Stimulated activated CD8-positive, alpha-beta memory T cell treated with anti-CD3 and anti-CD28 coated beads, Interleukin-2, amount 100 ng/mL, for 48 hours (primary cell): ENCODE data around the gene RPL34.
"Not testable (repeated sequence)": the region's sequence is repeated elsewhere in the genome, so short reads cannot be mapped to it uniquely, and the experiment has no call there.

Experiments
- DNase-seq, 2 donors: peaks; one replicate each; pipeline ENCODE4 v3.0.0-alpha.2; 2020; ENCODE audit warnings: low read depth in 2 of 2

The RPL34 gene

DNA sequence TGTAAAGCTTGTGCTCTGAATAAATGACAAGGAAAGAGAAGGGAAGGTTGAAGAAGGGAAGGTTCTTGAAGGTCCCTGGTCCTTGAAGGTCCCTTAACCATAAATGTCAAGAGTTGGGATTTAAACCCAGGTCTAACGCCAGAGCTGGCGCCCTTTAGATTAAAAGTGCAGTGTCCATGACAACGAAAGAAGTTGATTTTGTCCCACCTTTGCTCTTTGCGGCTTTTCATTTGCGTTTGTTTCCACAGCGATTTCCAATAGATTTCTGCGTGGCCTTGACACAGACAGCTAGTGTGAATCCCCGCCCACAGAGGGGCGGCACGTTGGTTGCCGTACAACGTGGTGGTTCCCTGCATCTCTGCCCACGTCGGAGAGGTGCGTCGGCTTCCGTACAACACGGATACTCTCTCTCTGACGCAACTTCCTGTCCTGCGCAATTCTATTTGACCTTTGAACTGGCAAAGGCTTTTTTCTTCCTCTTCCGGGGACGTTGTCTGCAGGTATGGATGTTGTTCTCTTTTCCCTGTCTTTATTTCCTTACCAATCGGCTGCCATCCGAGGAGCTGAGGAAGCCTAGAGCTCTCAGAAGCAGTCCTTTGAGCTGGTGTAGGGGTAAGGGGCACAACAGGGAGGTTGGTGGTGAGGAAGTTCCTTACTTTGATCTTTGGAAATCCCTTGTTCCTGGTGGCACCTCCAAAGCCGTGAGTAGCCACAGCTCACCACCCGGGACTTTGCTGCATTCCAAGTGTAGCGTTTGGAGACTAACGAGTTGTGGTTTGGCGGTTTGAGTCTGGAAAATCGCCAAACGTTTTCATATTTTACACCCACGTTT, at the start of gene RPL34:
TSS of gene RPL34 (plus strand) at position 476 of the 832 bp plus-strand sequence. CDS start 1,384 bp downstream, outside the sequence.
- DNase-seq, result peak; percentile 91 to 93

DNA sequence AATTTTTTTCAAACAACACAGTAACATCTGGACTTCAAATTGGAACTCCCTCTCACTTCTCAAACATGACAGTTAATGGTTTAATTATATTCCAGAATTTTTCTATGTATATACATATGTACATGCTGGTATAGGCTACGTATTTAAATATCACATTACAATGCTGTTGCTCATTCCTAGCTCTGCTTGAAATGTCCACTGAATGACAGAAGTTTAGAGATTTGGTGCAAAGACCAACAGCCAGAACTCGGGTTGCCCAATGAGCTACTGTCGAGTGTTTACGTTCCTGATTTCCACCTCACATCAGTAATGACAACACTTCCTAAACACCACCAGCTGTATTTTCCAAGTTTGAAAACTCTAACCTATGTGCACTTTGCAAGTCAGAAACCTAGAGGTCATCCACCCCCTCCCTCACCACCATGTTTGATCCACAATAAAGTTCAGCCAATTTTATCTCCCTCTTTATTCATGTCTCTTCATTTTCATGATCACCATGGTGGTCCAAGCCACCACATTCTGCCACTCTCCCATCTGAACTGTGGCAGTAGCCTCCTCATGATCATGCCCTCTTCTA, 49.3 kb upstream of the RPL34 start:
- no peak for DNase-seq

DNA sequence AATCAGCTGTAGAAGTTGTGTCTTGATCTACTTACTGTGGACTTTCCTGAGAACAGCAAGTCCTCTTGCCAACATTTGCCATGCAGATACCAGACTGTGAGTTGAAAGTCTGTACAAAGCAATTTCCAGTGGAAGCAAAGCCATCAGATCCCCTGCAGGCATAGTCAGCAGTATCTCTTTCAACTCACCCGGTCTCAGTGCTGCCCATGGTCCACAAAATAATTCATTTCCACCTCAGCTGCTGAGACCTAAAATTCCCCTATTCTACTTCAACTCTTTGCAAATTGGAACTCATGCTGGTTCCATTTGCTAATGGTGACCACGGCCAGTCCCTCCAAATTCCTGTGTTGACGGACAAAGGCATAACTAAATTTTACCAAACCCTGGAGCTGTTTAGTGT, 46.0 kb upstream of the RPL34 start:
- DNase-seq, result no peak

DNA sequence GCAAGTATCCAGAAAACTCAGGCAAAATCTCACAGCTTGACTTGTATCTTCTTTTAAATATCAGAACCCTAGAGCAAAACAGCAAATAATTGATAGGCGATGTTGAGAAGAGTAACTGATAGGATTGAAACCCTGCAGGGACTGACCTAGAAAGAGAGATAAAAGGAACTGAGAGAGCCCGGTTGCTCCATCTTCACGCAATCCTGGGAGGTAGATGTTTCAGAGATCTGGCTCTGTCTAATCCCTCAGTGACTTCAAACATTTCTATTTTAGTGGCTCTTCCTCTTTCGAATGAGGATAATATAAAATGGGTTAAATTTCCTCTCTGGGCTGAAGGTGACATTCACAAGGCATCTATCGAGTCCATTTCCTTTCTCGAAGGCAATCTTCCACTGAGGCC, 39.3 kb upstream of the RPL34 start:
- no peak for DNase-seq

GRCh38 chr4:108586778-108587177, 33.6 kb upstream of the RPL34 start:
- no peak for DNase-seq

DNA sequence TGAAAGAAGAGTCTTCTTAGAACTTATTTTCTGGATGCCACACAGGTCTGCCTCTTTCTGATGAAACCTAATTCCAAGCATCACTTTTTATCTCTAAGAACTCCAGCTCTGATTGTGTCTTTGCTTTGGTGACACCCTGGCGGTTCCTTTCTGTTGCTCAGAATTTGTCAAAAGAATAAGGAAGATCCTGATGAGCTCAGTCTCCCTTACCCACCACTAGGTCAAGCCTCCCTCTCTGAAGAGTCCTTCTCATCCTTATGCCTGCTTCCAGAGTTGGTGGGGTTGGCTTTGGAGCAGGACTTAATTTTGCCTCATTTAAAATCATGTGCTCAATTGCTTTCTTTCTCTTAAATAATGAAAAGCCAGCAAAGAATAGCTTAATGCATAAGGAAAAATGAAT, 31.5 kb upstream of the RPL34 start:
- DNase-seq, result no peak

- no peak for DNase-seq
Measured at GRCh38 chr4:108589961-108590360, 30.4 kb upstream of the RPL34 start.

DNA sequence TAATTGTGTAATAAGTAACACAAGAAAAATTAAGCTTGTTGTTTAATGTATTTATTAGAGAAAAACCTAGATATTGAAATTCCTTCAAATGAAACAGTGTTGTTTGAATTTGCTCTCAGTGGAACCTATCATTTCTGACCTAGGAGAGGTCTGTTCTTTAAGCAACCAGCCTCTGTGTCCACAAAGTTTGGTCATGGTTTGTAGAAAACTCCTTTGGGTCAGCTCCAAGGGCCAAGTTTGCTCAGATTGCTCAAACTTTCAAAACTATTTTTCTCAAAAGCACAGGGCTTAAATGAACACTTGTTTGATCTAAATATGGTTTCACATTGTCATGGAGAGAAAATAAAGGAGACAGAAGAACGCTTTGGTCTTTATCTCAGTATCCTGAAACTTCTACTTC, 29.6 kb upstream of the RPL34 start:
- no peak for DNase-seq

DNA sequence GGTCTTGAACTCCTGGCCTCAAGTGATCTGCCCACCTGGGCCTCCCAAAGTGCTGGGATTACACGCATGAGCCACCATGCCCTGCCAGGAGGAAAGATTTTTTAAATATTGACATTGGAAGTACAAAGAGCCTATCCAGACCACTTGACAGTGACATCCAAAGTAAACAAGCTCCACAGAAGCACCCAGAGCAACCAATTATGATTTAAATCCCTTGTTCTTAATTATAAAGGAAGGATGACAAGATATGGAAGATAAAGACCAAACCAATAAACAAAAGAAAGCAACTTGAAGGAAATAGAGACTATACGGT, 27.7 kb upstream of the RPL34 start:
- no peak for DNase-seq

DNA sequence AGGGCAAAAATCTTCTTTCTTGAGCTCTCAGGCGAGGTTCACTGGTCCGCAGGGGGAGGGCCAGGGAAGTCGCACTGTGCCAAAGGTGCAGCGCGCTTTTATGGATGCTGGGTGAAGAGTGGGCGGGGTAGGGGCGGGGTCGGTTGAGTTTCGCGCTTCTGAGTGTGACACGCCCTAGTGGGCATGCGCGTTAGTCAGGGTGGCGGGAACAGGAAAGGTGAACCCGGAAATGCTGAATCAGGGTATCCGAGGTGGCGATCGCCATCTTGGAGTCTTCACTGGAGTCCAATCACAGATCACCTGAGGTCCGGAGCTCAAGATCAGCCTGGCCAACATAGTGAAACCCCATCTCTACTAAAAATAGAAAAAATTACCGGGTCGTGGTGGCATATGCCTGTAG, 26.1 kb upstream of the RPL34 start:
- DNase-seq, result not testable (repeated sequence)

GRCh38 chr4:108596344-108596743, 24.0 kb upstream of the RPL34 start:
- DNase-seq, result no peak

- no peak for DNase-seq
Measured at GRCh38 chr4:108601106-108601505, 19.3 kb upstream of the RPL34 start.

DNA sequence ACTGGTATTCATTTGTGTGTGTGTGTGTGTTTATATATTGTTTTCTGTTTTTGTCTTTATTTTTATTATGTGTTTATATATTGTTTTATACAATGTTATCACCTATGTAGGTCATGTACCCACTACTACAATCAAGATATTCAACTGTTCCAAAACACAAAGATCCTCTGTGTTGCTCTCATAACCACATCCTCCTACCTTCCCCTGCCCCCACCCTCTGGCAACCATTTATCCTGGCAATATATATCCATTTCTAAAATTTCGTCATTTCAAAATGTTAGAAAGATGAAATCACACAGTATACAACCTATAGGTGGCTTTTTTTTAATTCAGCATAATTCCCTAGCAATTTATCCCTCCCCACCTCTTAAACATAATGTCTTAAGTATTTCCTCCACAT, 18.8 kb upstream of the RPL34 start:
- no peak for DNase-seq

DNA sequence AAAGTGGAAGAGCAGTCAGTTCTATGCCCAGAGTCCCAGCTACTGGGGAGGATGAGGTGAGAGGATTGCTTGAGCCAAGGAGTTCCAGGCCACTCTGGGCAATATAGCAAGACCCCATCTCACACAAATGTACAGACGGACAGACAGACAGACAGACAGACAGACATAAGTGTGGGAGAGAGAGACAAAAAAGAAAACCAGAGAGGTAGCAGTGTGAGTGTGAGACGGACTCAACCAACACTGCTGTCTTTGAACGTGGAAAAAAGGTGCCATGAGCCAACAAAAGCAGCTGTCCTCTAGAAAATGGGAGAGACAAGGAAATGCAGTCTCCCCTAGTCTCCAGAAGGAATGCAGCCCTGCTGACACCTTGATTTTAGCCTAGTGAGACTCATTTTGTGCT, 18.2 kb upstream of the RPL34 start:
- no peak for DNase-seq

GRCh38 chr4:108607079-108607815, 13.1 kb upstream of the RPL34 start:
- no peak for DNase-seq

DNA sequence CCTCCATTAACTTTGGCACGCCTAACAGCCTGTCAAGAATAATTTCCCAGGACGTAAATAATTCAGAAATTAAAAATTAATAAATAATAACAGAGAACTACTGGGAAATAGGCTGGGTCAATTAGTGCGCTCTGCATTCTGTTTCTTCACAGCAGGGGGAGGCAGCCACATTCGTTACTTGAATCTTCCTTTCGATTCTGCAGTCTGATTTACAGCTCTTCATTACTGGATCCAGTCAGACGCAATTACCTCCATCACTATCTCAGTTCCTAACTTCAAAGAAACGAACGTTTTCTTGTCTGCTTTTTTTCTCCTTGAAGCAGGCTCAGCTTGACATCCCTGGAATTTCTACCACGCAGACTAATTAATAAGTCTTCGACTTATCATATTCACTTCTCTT, 9.0 kb upstream of the RPL34 start:
- DNase-seq, result no peak

DNA sequence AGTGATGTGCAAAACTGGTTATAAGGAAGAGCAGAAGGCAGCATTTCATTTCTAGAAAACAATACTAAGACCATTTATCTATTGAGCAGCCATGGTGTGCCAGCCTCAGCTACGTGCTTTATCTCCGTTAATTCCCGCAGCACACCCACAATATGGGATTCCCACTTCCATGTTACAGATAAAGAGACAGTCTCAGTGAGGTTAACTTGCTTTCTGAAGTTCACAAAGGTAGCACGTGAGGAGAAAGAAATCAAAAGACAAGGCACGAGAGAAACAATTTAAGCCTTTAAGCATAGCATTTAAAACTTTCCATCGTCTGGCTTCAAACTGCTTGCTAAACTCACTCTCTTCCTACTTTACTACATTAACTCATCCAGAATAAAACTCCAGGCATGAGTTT, 8.0 kb upstream of the RPL34 start:
- DNase-seq, result no peak

- DNase-seq, result no peak
Measured at GRCh38 chr4:108619372-108620100, 840 bp upstream of the RPL34 start.

DNA sequence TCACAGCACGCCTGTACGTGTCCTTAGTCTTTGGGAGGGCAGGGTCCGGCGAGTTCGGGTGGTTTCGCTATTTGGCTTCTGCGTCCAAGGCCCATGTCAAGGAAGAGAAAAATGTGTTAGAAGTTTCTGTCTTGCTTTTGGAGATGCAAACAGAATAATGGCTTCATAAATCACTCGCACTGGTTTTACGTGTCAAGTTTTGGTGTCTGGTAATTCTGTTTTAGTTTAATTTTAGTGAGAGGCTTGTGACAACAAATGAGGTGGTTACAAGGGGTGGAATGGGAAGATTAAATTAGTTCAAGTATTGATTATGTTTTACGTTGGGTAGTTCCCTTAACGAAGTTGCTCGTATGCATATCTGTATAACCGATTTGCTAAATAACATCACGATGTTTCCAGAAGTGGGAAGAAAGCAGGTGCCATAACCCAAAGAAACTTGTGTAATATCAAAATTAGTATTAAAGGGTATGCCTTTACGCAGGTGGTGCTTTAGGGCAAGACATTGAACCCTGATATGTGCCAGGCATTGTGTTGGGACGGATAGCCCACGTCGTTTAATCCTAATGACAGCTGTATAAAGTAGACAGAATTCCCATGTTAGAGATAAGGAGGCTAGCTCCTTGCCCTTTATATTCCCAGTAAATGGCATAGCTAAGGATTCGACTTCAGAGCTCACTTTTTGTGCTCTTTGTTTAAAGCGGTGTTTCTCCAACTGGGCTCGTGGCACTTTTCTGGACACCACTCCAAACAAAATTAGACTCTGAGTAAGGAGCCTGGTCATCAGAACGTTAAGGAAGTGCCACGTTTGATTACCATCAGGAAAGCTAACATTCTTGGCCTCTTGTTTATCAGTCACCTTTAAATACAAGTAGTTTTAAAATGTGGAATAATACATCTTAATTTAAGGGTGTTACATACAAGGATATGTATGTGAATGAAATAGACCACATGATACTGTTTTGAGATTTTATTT, 843 bp downstream of the RPL34 start:
- no peak for DNase-seq

GRCh38 chr4:108622022-108622421, 1.6 kb downstream of the RPL34 start:
- no peak for DNase-seq

DNA sequence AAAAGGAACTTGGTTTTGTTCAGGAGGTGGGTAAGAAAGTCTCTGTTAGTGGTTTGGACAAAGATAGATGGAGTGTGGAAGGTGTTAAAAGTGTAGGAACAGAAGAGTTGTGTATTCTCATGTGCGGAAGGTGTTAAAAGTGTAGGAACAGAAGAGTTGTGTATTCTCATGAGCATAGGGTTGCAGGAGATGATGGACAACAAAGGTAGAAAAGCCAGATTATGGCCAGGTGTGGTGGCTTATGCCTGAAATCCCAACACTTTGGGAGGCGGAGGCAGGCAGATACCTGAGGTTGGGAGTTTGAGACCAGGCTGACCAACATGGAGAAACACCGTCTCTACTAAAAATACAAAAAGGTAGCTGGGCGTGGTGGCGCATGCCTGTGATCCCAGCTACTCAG, 2.5 kb downstream of the RPL34 start:
- no peak for DNase-seq
